HG03460 (cell line): ENCODE results near the gene C1orf52.
A peak's percentile ranks its signal among the peaks of the same experiment; 100 is the strongest.

Experiments
- ATAC-seq: cut with Tn5 transposase; IDR thresholded peaks from one replicate; pipeline ENCODE4 v1.9.1; 2021; ENCODE audit not compliant: unreplicated experiment

C1orf52 gene

GRCh38 chr1:85259118-85259911 is at the start of gene C1orf52:
C1orf52 (minus strand) TSS chr1:85259662; CDS start chr1:85259633, 29 bp downstream.
- peak; percentile 99 for ATAC-seq

- no peak for ATAC-seq
Measured at GRCh38 chr1:85308833-85309350, 49.4 kb upstream of the C1orf52 start.

- peak; percentile 92 for ATAC-seq
Measured at GRCh38 chr1:85307987-85308832, 48.7 kb upstream of the C1orf52 start.

GRCh38 chr1:85306236-85306635 is 46.8 kb upstream of the C1orf52 start:
- ATAC-seq = no peak

- no peak for ATAC-seq
Measured at GRCh38 chr1:85303440-85304162, 44.1 kb upstream of the C1orf52 start.

- no peak for ATAC-seq
Measured at GRCh38 chr1:85300140-85300539, 40.7 kb upstream of the C1orf52 start.

GRCh38 chr1:85297855-85298629 is 38.6 kb upstream of the C1orf52 start:
- ATAC-seq = peak; percentile 94

GRCh38 chr1:85297538-85297854 is 38.0 kb upstream of the C1orf52 start:
- no peak for ATAC-seq

- ATAC-seq = no peak
Measured at GRCh38 chr1:85296980-85297379, 37.5 kb upstream of the C1orf52 start.

- no peak for ATAC-seq
Measured at GRCh38 chr1:85295654-85296053, 36.2 kb upstream of the C1orf52 start.

GRCh38 chr1:85295006-85295431 is 35.6 kb upstream of the C1orf52 start:
- ATAC-seq = no peak

- no peak for ATAC-seq
Measured at GRCh38 chr1:85290826-85291225, 31.4 kb upstream of the C1orf52 start.

- ATAC-seq = no peak
Measured at GRCh38 chr1:85289848-85290335, 30.4 kb upstream of the C1orf52 start.

- no peak for ATAC-seq
Measured at GRCh38 chr1:85289207-85289847, 29.9 kb upstream of the C1orf52 start.

GRCh38 chr1:85284202-85284601 is 24.7 kb upstream of the C1orf52 start:
- no peak for ATAC-seq

GRCh38 chr1:85283475-85284199 is 24.2 kb upstream of the C1orf52 start:
- no peak for ATAC-seq

GRCh38 chr1:85282424-85282823 is 23.0 kb upstream of the C1orf52 start:
- ATAC-seq = no peak

- no peak for ATAC-seq
Measured at GRCh38 chr1:85280636-85281035, 21.2 kb upstream of the C1orf52 start.

GRCh38 chr1:85279458-85280080 is 20.1 kb upstream of the C1orf52 start:
- ATAC-seq = no peak
